ENCODE results near the gene PRTG. TPM values are rescaled to one million over a fixed set of nuclear protein-coding genes. Genes with fewer than 3 reads are reported as not detected.

PRTG gene
- total RNA-seq, 1 experiment from 2014 or later: 39.1 TPM

- Mint-ChIP-seq H3K27ac (ENCODE audit: unreplicated experiment) (no peak overlapping the region), H3K4me1 (ENCODE audit: low read depth, unreplicated experiment) (peaks cover 8% of the 10 kb centered on the region), H3K4me3 (ENCODE audit: unreplicated experiment) (no peak overlapping the region), H3K36me3 (ENCODE audit: insufficient read depth, unreplicated experiment) (no peaks in the 10 kb centered on the region), H3K9me3 (ENCODE audit: unreplicated experiment) (no peaks in the 10 kb centered on the region), H3K27me3 (ENCODE audit: insufficient read depth, unreplicated experiment) (no peaks in the 10 kb centered on the region)
- Histone ChIP-seq H3K27me3 (replicated peaks; ENCODE audit: control insufficient read depth, insufficient read depth, low read length) (no peaks in the 10 kb centered on the region), H3K4me1 (peaks cover 3% of the 10 kb centered on the region; the same call in 1 of the 2 replicates), H3K4me3 (ENCODE audit: low read depth, low read length) (no peak overlapping the region), H3K36me3 (ENCODE audit: control insufficient read depth, insufficient read depth, low read length) (no peaks in the 10 kb centered on the region), H3K9me3 (no peaks in the 10 kb centered on the region)
- BruUV-seq (replicated peaks): no TSS peak
- intact Hi-C loops (cut with micrococcal nuclease; ENCODE audit: unreplicated experiment): no loop called here
- ChIA-PET CTCF (no interaction called here), POLR2A (no interaction called here)
- DNase-seq: no peak
- no peak for TF ChIP-seq CTCF (IDR thresholded peaks at IDR 0.05; ENCODE audit: insufficient read depth in 1 of 2, low read depth in 1 of 2, low read length in 1 of 2, severe bottlenecking in 1 of 2, unreplicated experiment in 1 of 2)
Measured at GRCh38 chr15:55703873-55704301, 39.1 kb downstream of the PRTG start.

- POLR2A ChIA-PET: no interaction called here
- Mint-ChIP-seq H3K36me3 (ENCODE audit: insufficient read depth, unreplicated experiment) (no peaks in the 10 kb centered on the region), H3K9me3 (ENCODE audit: unreplicated experiment) (no peaks in the 10 kb centered on the region), H3K27me3 (ENCODE audit: insufficient read depth, unreplicated experiment) (no peaks in the 10 kb centered on the region), H3K27ac (ENCODE audit: unreplicated experiment) (no peak overlapping the region), H3K4me3 (ENCODE audit: unreplicated experiment) (no peak overlapping the region), H3K4me1 (ENCODE audit: low read depth, unreplicated experiment) (no peaks in the 10 kb centered on the region)
- no TSS peak for BruUV-seq (replicated peaks)
- CTCF ChIA-PET: no interaction called here
- Histone ChIP-seq H3K27me3 (replicated peaks; ENCODE audit: control insufficient read depth, insufficient read depth, low read length) (no peaks in the 10 kb centered on the region), H3K36me3 (ENCODE audit: control insufficient read depth, insufficient read depth, low read length) (no peaks in the 10 kb centered on the region), H3K4me1 (peaks cover 3% of the 10 kb centered on the region; the same call in 1 of the 2 replicates), H3K9me3 (no peaks in the 10 kb centered on the region), H3K4me3 (ENCODE audit: low read depth, low read length) (no peak overlapping the region)
- intact Hi-C loops (cut with micrococcal nuclease; ENCODE audit: unreplicated experiment): no loop called here
- DNase-seq: no peak
- no peak for TF ChIP-seq CTCF (IDR thresholded peaks at IDR 0.05; ENCODE audit: insufficient read depth in 1 of 2, low read depth in 1 of 2, low read length in 1 of 2, severe bottlenecking in 1 of 2, unreplicated experiment in 1 of 2)
Measured at GRCh38 chr15:55700876-55701275, 42.1 kb downstream of the PRTG start.

DNA sequence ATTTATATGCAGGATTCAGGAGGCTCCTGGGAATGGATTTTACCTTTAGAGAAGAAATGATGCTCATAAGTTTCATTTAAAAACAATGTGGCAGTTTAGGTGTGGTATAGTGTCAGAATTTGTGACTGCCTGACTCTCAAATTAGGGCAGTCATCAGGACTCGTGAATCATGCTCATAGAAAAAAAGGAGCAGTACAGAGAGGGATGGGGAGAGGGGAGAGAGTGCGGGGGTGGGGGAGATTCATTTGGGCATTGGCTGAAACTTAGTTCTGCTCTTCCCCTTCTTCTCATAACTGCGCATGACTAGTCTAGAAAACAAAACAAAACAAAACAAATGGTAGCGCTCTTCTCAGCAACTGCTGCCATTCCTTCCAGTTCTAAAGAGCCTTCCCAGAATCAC lies 44.3 kb downstream of the PRTG start:
- Mint-ChIP-seq H3K4me1 (ENCODE audit: low read depth, unreplicated experiment) (peaks cover 7% of the 10 kb centered on the region), H3K27me3 (ENCODE audit: insufficient read depth, unreplicated experiment) (no peaks in the 10 kb centered on the region), H3K9me3 (ENCODE audit: unreplicated experiment) (no peaks in the 10 kb centered on the region), H3K27ac (ENCODE audit: unreplicated experiment) (no peak overlapping the region), H3K36me3 (ENCODE audit: insufficient read depth, unreplicated experiment) (no peaks in the 10 kb centered on the region), H3K4me3 (ENCODE audit: unreplicated experiment) (no peak overlapping the region)
- ChIA-PET CTCF (no interaction called here), POLR2A (no interaction called here)
- DNase-seq: no peak
- no peak for TF ChIP-seq CTCF (IDR thresholded peaks at IDR 0.05; ENCODE audit: insufficient read depth in 1 of 2, low read depth in 1 of 2, low read length in 1 of 2, severe bottlenecking in 1 of 2, unreplicated experiment in 1 of 2)
- BruUV-seq (replicated peaks): no TSS peak
- H3K4me1 ChIP-seq: peaks cover 4% of the 10 kb centered on the region; the same call in 1 of the 2 replicates
- no peaks in the 10 kb centered on the region for H3K36me3 ChIP-seq (ENCODE audit: control insufficient read depth, insufficient read depth, low read length)
- intact Hi-C loops (cut with micrococcal nuclease; ENCODE audit: unreplicated experiment): no loop called here
- no peak overlapping the region for H3K4me3 ChIP-seq (ENCODE audit: low read depth, low read length)
- no peaks in the 10 kb centered on the region for H3K9me3 ChIP-seq
- no peaks in the 10 kb centered on the region for H3K27me3 ChIP-seq (replicated peaks; ENCODE audit: control insufficient read depth, insufficient read depth, low read length)
